HFF-Myc (cell line): ENCODE data around the gene ANKIB1.

Experiments used
- DNase-seq: peaks from one replicate; pipeline ENCODE4 v3.0.0-alpha.2; 2011; ENCODE audit warnings: low read depth; ENCODE audit errors: extremely low read depth
- H3K4me3 ChIP-seq: replicated peaks from 2 replicates; pipeline ENCODE4 v1.5.1; 2011; ENCODE audit warnings: low read depth, mild to moderate bottlenecking, control low read depth, low read length
- TF ChIP-seq, protein P1 (sequence below): IDR thresholded peaks from 2 replicates; pipeline ENCODE4 v1.5.1; 2012; ENCODE audit warnings: mild to moderate bottlenecking, low read depth, low read length, control low read depth; ENCODE audit errors: missing control alignments

The ANKIB1 gene

DNA sequence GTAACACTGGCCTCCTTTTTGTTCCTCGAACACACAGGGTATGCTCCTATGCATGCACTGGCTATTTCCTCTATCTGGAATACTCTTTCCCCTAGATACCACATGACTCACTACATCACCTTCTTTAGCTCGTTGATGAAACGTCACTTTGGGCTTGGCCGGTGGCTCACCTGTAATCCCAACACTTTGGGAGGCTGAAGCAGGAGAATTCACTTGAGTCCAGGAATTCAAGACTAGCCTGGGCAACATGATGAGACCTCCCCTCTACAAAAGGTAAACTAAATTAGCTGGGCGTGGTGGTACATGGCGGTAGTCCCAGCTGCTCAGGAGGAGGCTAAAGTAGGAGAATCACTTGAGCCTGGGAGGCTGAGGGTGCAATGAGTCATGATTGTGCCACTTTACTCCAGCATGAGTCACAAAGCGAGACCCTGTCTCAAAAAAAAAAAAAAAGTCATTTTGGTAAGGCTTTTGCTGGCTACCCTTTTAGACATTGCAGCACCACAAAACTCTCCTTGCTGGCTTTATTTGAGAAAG is 14.5 kb downstream of the ANKIB1 start:
- TF ChIP-seq, protein P1, sequence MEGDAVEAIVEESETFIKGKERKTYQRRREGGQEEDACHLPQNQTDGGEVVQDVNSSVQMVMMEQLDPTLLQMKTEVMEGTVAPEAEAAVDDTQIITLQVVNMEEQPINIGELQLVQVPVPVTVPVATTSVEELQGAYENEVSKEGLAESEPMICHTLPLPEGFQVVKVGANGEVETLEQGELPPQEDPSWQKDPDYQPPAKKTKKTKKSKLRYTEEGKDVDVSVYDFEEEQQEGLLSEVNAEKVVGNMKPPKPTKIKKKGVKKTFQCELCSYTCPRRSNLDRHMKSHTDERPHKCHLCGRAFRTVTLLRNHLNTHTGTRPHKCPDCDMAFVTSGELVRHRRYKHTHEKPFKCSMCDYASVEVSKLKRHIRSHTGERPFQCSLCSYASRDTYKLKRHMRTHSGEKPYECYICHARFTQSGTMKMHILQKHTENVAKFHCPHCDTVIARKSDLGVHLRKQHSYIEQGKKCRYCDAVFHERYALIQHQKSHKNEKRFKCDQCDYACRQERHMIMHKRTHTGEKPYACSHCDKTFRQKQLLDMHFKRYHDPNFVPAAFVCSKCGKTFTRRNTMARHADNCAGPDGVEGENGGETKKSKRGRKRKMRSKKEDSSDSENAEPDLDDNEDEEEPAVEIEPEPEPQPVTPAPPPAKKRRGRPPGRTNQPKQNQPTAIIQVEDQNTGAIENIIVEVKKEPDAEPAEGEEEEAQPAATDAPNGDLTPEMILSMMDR = no peak
- DNase-seq = no peak

DNA sequence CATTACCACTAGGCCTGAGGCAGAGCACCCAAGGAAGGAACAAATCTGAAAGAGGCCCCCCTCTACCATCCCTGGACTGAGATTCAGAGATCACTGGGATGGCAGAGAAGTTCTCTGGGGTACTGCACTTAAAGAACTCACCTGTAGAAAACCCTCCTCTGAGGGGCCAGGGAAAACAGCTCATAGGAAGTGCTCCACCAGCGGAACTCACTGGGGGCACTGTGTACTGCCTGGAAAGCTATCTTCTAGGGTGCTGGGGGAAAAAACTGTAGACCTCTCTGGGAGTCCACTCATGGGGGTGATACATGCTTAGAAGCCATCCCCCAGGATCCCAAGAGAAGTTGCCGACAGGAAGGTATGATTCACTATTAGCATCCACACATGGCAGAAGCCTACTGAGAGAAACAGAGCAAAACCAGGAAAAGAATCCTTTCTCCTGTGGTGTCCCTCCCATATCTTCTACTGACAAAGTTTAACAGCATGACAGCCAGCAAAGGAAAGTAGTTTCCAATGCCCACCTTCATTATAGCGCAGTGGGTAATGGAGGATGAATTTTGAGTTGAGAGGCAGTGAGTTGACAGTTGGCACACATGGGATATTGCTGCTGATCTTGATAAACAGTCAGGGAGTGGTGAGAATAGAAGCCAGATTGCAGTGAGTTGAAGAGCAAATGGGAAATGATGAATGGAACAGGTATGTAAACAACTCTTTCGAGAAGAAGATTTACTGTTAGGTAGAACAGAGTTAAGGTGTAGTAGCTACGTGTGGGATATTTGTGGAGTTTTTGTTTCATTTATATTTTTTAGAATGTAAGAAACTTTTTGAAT is 20.9 kb downstream of the ANKIB1 start:
- TF ChIP-seq, protein P1 = no peak
- DNase-seq = no peak

More for the DNA sequence above, 14.5 kb downstream of the ANKIB1 start:
- no peak overlapping the region for H3K4me3 ChIP-seq

DNA sequence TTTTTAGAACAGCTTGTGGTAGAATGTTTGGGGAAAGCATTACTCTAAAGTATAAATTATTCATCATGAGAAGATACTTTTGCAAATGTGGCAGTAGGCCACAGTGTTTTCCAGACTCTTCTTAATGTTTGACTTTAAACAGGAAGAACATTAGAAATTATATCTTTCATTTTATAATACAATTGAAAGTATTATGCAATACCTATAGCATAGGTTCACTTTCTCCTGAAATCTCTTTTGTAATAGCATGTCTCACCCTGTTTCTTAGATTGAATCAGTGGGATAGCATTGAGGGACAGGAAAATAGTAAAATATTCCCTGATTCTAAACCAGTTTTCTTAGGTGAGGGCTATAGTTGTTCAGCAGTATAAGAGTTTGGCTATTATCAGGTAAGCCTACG is 23.1 kb downstream of the ANKIB1 start:
- TF ChIP-seq, protein P1 = no peak
- DNase-seq = no peak
- H3K4me3 ChIP-seq = no peak overlapping the region

More for the DNA sequence above, 20.9 kb downstream of the ANKIB1 start:
- no peak overlapping the region for H3K4me3 ChIP-seq

DNA sequence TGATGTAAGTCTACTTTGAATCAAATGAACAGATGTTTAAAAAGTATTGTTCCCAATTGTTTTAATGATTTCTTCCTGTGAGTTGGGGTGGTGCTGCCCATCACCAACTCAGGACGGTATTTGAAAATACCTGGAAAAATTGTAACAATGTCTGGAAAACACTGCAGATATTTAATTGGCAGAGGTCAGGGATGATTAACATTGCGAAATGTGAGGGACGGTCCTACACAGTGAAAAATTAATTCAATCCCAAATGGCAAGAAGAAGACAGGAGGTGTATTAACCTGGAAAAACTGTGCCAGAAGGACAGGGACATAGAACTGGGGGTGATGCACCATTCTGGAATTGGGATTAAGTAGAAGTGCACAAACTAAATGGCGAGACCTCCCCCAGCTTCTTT is 29.6 kb downstream of the ANKIB1 start:
- TF ChIP-seq, protein P1 = no peak
- no peak overlapping the region for H3K4me3 ChIP-seq
- no peak for DNase-seq

DNA sequence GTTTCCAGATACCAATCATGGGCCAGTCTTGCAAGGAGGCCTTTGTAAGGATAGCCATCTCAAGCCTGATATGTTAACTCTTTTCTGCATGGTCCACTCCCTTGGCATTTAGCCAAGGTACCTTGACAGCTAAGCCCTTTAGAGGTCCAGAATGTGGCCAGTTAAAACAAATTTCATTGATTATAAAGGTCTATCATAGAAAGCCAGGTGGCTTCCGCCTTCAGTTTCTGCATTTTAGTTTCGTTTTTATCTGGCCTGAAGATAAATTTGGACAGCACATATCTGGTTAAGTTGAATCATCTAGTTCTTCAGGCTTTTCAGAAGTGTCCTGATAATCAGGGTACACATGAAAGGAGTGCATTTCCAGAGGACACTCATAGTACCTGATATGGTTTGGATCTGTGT is 30.7 kb downstream of the ANKIB1 start:
- no peak for DNase-seq
- no peak overlapping the region for H3K4me3 ChIP-seq
- TF ChIP-seq, protein P1 = no peak

DNA sequence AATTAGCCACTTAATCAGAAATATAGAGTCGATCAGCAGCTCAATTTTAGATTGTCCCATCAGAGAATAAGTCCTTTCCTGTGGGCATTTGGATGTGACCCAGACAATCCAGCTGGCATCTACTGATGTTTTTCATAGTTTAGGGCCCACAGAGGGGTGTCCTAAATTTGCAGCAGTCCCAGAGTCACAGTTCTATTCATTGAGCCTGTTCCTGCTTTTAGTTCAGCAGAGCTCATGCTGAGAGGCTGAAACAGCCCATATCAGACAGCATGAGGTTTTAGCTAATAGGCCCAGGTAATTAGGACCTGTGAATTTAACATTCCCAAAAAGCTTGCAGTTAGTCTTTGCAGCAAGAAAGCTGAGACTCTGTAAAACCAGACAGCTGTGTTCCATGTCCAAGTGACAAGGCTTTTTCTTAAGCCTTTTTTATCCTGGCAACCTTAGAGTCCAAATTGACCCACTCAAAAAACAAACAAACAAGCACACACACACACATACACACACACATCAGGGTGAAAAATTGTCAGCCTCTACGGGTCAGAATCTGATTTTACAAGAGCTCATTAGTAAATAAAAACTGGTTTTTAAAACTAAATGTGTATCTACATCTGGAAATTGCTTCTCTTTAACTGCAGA is 33.7 kb downstream of the ANKIB1 start:
- H3K4me3 ChIP-seq = no peak overlapping the region
- TF ChIP-seq, protein P1 = no peak
- DNase-seq = no peak
